ENCODE results near the gene FAM174C.

FAM174C gene

DNA sequence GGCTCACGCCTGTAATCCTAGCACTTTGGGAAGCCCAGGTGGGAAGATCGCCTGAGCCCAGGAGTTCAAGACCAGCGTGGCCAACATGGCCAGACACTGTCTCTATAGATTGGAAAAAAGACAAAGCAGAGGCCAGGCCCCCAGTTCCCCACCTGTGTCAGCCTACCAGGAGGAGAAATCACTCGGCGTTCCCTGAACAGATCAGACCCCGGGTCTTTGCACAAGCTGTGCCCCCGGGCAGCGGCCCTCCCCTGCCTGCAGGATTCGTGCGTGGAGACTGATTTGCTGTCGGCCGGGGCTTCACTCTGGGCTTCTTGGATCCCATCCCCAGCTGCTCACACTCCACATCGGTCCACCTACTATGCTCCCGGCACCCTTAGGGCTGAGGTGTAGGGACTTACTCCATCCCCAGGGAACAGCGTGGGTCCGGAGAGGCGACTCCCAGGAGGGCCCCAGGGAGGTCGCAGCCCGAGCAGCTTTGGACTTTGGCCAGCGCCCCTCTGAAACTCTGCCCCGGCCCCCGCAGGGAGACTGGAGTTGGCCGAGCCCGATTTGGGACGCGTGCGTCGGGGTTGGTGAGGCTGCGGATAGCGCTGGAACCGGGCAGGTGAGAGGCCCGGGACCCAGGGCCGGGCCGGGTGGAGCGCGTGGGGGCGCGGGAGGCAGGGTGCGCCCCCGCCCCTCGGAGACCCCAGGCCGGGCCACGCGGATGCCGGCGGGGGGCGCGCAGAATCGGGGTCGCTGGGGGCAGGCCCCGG, 9.8 kb downstream of the FAM174C start (continued):
- TF ChIP-seq ZNF660 (tag by site-specific recombination; IDR thresholded peaks at IDR 0.05) (no peak), ZNF473 (tag by site-specific recombination; IDR thresholded peaks at IDR 0.05) (no peak), SP2 (tag by site-specific recombination; IDR thresholded peaks at IDR 0.05) (0 out of 2 replicates have a peak, but pooled peaks have one; percentile 5), KLF7 (tag by site-specific recombination; IDR thresholded peaks at IDR 0.05; ENCODE audit: borderline replicate concordance) (no peak)

DNA sequence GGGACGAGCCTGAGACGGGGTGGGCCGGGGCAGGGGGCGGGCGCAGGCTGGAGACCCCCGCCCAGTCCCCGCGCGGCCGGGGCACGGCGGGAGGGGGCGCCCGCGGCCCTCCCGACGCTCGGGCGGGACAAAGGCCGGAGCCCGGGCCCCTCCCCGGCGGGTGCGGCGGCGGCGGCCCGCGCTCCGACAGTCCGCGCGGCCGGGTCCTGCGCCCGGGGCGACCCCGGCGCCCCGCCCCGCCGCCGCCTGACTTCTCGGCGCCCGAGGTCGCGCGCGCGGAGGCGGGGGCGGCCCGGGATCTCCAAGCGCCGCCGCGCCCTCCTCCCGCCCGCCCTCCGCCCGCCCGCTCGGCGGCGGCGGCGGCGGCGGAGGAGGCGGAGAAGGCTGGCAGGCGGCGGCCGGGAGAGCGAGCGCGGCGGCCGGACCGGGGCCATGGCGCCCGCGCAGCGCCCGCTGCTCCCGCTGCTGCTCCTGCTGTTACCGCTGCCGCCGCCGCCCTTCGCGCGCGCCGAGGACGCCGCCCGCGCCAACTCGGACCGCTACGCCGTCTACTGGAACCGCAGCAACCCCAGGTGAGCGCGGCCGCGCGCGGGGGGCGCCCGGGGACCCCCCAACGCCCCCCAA, 10.5 kb downstream of the FAM174C start, which contains the start of gene EFNA2:
Gene EFNA2 (plus strand): TSS at position 137 of the 624 bp plus-strand sequence. CDS start 296 bp downstream, at position 433.
- CTCF ChIA-PET, result interaction anchor here (0.6 to 1.0 kb wide), 3 partner anchors 20 to 86 kb away, joined by 3 to 6 read pairs (median 5); no protein-coding TSS in a partner anchor
- Histone ChIP-seq H3K4me1 (ENCODE audit: control insufficient read depth, insufficient read depth, low read length) (peaks cover 5% of the 10 kb centered on the region), H3K4me3 (ENCODE audit: low read depth, low read length) (peak within 1 kb of the TSS; percentile 34), H3K36me3 (ENCODE audit: control insufficient read depth in 2 of 2, insufficient read depth in 1 of 2, low read length in 2 of 2) (no peaks in the 10 kb centered on the region), H3K27ac (ENCODE audit: extremely low read depth, low read depth, low read length) (peak within 1 kb of the TSS; percentile 9; the same call in 1 of the 2 replicates), H3K9me3 (ENCODE audit: control insufficient read depth, insufficient read depth, low read depth, low read length) (no peaks in the 10 kb centered on the region)
- POLR2A ChIA-PET, result no interaction called here
- TF ChIP-seq BCL11B (tag by site-specific recombination; IDR thresholded peaks at IDR 0.05; ENCODE audit: low read depth), result no peak
- no peak for TF ChIP-seq ZNF654 (tag by site-specific recombination; IDR thresholded peaks at IDR 0.05; ENCODE audit: low read depth)
- no peak for TF ChIP-seq ZNF664 (tag by site-specific recombination; IDR thresholded peaks at IDR 0.05)

DNA sequence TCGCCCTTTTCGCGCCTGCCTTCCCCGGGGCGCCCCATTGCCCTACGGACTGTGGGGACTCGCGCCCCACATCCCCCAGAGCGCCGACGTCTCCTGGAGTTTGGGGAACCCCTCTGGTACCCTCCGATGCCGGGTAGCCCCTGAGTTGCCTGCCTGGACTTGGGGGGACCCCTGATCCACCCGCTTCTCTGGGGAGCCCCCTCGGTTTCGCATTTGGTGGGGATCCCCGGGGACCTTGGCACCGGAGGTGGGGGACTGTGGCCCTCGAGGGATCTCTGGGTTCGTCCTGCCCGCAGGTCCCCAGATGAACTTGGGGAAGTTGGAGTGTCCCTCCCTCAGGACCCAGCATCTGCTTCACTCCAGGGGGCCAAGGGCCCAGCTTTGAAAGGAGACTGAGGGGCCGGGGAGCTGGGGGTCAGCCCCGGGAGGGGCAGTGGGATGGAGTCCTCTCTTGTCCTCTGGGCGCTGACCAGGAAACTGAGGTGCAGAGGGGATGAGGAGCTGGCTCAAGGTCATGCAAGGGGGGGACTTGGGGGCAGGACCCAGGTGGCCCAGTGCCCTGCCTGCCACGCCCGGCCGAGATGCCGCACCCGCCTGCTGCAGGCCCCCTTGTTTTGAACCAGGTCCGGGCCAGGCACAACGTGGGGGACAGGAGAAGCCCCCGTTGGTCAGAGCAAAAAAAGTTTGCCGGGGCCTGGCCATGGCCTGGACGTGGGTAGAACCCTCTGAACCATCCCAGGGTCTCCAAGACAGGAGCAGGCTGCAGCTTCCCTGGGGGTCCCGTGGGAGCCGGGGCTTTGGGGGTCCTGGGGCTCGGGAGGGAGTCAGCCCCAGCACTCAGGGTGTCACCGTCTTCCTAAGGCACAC, 11.4 kb downstream of the FAM174C start:
- CTCF ChIA-PET, result interaction anchor here (0.6 to 1.3 kb wide), 4 partner anchors 27 to 89 kb away, joined by 3 to 7 read pairs (median 3); no protein-coding TSS in a partner anchor
- peak overlapping the region; percentile 34 for H3K4me3 ChIP-seq (ENCODE audit: low read depth, low read length)
- H3K36me3 ChIP-seq (ENCODE audit: control insufficient read depth in 2 of 2, insufficient read depth in 1 of 2, low read length in 2 of 2), result no peaks in the 10 kb centered on the region
- H3K9me3 ChIP-seq (ENCODE audit: control insufficient read depth, insufficient read depth, low read depth, low read length), result no peaks in the 10 kb centered on the region
- H3K4me1 ChIP-seq (ENCODE audit: control insufficient read depth, insufficient read depth, low read length), result peaks cover 5% of the 10 kb centered on the region
- POLR2A ChIA-PET, result interaction anchor here (0.5 to 0.6 kb wide), 2 partner anchors 20 to 59 kb away, joined by 3 read pairs; no protein-coding TSS in a partner anchor
- peak overlapping the region; percentile 9; the same call in 1 of the 2 replicates for H3K27ac ChIP-seq (ENCODE audit: extremely low read depth, low read depth, low read length)
- TF ChIP-seq, protein P1, sequence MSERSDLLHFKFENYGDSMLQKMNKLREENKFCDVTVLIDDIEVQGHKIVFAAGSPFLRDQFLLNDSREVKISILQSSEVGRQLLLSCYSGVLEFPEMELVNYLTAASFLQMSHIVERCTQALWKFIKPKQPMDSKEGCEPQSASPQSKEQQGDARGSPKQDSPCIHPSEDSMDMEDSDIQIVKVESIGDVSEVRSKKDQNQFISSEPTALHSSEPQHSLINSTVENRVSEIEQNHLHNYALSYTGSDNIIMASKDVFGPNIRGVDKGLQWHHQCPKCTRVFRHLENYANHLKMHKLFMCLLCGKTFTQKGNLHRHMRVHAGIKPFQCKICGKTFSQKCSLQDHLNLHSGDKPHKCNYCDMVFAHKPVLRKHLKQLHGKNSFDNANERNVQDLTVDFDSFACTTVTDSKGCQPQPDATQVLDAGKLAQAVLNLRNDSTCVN (tag by site-specific recombination; optimal IDR thresholded peaks at IDR 0.05), result peak; percentile 25
- TF ChIP-seq ZNF664 (tag by site-specific recombination; IDR thresholded peaks at IDR 0.05) (no peak), ZNF792 (tag by site-specific recombination; IDR thresholded peaks at IDR 0.05) (no peak), KLF7 (tag by site-specific recombination; IDR thresholded peaks at IDR 0.05; ENCODE audit: borderline replicate concordance) (peak; percentile 41; the same call in 1 of the 2 replicates), ZNF335 (tag by site-specific recombination; conservative IDR thresholded peaks at IDR 0.05) (peak; percentile 62), GLIS2 (tag by site-specific recombination; IDR thresholded peaks at IDR 0.05) (peak; percentile 49; the same call in 1 of the 2 replicates), EGR2 (tag by site-specific recombination; IDR thresholded peaks at IDR 0.05; ENCODE audit: low read depth) (no peak), GLIS1 (tag by site-specific recombination; IDR thresholded peaks at IDR 0.05) (peak; percentile 55; the same call in 1 of the 2 replicates)
- TF ChIP-seq, protein P2, sequence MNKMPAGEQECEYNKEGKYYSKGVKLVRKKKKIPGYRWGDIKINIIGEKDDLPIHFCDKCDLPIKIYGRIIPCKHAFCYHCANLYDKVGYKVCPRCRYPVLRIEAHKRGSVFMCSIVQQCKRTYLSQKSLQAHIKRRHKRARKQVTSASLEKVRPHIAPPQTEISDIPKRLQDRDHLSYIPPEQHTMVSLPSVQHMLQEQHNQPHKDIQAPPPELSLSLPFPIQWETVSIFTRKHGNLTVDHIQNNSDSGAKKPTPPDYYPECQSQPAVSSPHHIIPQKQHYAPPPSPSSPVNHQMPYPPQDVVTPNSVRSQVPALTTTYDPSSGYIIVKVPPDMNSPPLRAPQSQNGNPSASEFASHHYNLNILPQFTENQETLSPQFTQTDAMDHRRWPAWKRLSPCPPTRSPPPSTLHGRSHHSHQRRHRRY (tag by site-specific recombination; IDR thresholded peaks at IDR 0.05), result no peak
- TF ChIP-seq, protein P3, sequence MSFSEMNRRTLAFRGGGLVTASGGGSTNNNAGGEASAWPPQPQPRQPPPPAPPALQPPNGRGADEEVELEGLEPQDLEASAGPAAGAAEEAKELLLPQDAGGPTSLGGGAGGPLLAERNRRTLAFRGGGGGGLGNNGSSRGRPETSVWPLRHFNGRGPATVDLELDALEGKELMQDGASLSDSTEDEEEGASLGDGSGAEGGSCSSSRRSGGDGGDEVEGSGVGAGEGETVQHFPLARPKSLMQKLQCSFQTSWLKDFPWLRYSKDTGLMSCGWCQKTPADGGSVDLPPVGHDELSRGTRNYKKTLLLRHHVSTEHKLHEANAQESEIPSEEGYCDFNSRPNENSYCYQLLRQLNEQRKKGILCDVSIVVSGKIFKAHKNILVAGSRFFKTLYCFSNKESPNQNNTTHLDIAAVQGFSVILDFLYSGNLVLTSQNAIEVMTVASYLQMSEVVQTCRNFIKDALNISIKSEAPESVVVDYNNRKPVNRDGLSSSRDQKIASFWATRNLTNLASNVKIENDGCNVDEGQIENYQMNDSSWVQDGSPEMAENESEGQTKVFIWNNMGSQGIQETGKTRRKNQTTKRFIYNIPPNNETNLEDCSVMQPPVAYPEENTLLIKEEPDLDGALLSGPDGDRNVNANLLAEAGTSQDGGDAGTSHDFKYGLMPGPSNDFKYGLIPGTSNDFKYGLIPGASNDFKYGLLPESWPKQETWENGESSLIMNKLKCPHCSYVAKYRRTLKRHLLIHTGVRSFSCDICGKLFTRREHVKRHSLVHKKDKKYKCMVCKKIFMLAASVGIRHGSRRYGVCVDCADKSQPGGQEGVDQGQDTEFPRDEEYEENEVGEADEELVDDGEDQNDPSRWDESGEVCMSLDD (tag by site-specific recombination; IDR thresholded peaks at IDR 0.05), result peak; percentile 73; the same call in 1 of the 2 replicates
- TF ChIP-seq, protein P4, sequence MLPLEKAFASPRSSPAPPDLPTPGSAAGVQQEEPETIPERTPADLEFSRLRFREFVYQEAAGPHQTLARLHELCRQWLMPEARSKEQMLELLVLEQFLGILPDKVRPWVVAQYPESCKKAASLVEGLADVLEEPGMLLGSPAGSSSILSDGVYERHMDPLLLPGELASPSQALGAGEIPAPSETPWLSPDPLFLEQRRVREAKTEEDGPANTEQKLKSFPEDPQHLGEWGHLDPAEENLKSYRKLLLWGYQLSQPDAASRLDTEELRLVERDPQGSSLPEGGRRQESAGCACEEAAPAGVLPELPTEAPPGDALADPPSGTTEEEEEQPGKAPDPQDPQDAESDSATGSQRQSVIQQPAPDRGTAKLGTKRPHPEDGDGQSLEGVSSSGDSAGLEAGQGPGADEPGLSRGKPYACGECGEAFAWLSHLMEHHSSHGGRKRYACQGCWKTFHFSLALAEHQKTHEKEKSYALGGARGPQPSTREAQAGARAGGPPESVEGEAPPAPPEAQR (tag by site-specific recombination; IDR thresholded peaks at IDR 0.05), result no peak
- TF ChIP-seq, protein P5, sequence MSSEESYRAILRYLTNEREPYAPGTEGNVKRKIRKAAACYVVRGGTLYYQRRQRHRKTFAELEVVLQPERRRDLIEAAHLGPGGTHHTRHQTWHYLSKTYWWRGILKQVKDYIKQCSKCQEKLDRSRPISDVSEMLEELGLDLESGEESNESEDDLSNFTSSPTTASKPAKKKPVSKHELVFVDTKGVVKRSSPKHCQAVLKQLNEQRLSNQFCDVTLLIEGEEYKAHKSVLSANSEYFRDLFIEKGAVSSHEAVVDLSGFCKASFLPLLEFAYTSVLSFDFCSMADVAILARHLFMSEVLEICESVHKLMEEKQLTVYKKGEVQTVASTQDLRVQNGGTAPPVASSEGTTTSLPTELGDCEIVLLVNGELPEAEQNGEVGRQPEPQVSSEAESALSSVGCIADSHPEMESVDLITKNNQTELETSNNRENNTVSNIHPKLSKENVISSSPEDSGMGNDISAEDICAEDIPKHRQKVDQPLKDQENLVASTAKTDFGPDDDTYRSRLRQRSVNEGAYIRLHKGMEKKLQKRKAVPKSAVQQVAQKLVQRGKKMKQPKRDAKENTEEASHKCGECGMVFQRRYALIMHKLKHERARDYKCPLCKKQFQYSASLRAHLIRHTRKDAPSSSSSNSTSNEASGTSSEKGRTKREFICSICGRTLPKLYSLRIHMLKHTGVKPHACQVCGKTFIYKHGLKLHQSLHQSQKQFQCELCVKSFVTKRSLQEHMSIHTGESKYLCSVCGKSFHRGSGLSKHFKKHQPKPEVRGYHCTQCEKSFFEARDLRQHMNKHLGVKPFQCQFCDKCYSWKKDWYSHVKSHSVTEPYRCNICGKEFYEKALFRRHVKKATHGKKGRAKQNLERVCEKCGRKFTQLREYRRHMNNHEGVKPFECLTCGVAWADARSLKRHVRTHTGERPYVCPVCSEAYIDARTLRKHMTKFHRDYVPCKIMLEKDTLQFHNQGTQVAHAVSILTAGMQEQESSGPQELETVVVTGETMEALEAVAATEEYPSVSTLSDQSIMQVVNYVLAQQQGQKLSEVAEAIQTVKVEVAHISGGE (tag by site-specific recombination; conservative IDR thresholded peaks at IDR 0.05; ENCODE audit: low read depth), result no peak
